GM12878 (cell line): ENCODE measurements around the gene TRIOBP. TPM values are rescaled to one million over a fixed set of nuclear protein-coding genes. Genes with fewer than 3 reads are reported as not detected.

ENCODE experiments used
- ATAC-seq: fragments of 200-7000 bp; cut with Tn5 transposase; 3 replicates; pipeline ENCODE4 v1.9.1; 2020; ENCODE audit warnings: mild to moderate bottlenecking, moderate library complexity
- BruUV-seq: library from RNA; stranded (reverse); fragments of 400-500 nt; replicated peaks from 2 replicates; lab custom pipeline; 2021; lab: Mats Ljungman, UMichigan
- CTCF ChIA-PET: fragments of 300-600 bp; sonication (Branson Sonifier 250); formaldehyde crosslinking; extraction: SDS; loops from one replicate; lab custom pipeline; 2021; ENCODE audit warnings: inconsistent platforms; lab: Yijun Ruan, JAX
- POLR2A ChIA-PET: fragments of 350-600 bp; formaldehyde crosslinking; extraction: SDS; loops from one replicate; lab custom pipeline; 2021; ENCODE audit warnings: inconsistent platforms; lab: Charles Lee
- RAD21 ChIA-PET: fragments of 300-600 bp; sonication (Branson Sonifier 250); formaldehyde crosslinking; loops from one replicate; lab custom pipeline; 2023; ENCODE audit warnings: antibody characterized with exemption; ENCODE audit not compliant: unreplicated experiment; lab: Charles Lee
- SMC1A ChIA-PET: fragments of 300-600 bp; sonication (Branson Sonifier 250); formaldehyde crosslinking; loops from one replicate; lab custom pipeline; 2023; ENCODE audit not compliant: unreplicated experiment, uncharacterized antibody; lab: Charles Lee
- DNase-seq: peaks from one replicate; pipeline ENCODE4 v3.0.0-alpha.2; 2011; ENCODE audit warnings: low read depth, low spot score
- FAIRE-seq: peaks from 3 replicates; lab custom pipeline; 2011; peaks lifted over from hg19 to GRCh38; lab: Jason Lieb, UNC
- H2AFZ ChIP-seq: 2 replicates; pipeline ENCODE4 v1.6.0; 2011; ENCODE audit warnings: low read depth, low read length, control low read depth; ENCODE audit not compliant: control insufficient read depth
- H3K27ac ChIP-seq: 2 replicates; pipeline ENCODE4 v1.5.1; 2011; ENCODE audit warnings: control low read depth; ENCODE audit not compliant: control insufficient read depth, insufficient read depth
- H3K27me3 ChIP-seq, 2 experiments: replicated peaks in 1 of 2; 2 replicates each; pipeline versions ENCODE4 v1.6.0 to v1.6.1; 2011; ENCODE audit warnings: low read length in 1 of 2; ENCODE audit not compliant: control insufficient read depth in 2 of 2, insufficient read depth in 2 of 2
- H3K36me3 ChIP-seq, 2 experiments: 2 replicates each; pipeline ENCODE4 v1.5.1; 2011; ENCODE audit warnings: low read length in 1 of 2; ENCODE audit not compliant: control insufficient read depth in 2 of 2, insufficient read depth in 2 of 2
- H3K4me1 ChIP-seq: 2 replicates; pipeline ENCODE4 v1.6.1; 2011; ENCODE audit warnings: mild to moderate bottlenecking, low read length, moderate library complexity, mixed read lengths; ENCODE audit not compliant: control insufficient read depth, insufficient read depth
- H3K4me2 ChIP-seq: 2 replicates; pipeline ENCODE4 v1.6.0; 2011; ENCODE audit warnings: control low read depth; ENCODE audit not compliant: control insufficient read depth, insufficient read depth
- H3K4me3 ChIP-seq: fragments of 200-600 bp; sonication (generic); 2 replicates; pipeline ENCODE4 v1.5.1; 2016
- H3K79me2 ChIP-seq: 2 replicates; pipeline ENCODE4 v1.6.0; 2011; ENCODE audit warnings: low read length; ENCODE audit not compliant: control insufficient read depth, insufficient read depth
- H3K9ac ChIP-seq: 2 replicates; pipeline ENCODE4 v1.8.0; 2011; ENCODE audit warnings: low read length, control low read depth, mixed read lengths; ENCODE audit not compliant: control insufficient read depth, insufficient read depth
- H3K9me3 ChIP-seq: replicated peaks from 3 replicates; pipeline ENCODE4 v1.5.1; 2011; ENCODE audit warnings: mild to moderate bottlenecking, low read length; ENCODE audit not compliant: control insufficient read depth, insufficient read depth
- H4K20me1 ChIP-seq: 2 replicates; pipeline ENCODE4 v1.6.0; 2011; ENCODE audit not compliant: control insufficient read depth, insufficient read depth
- CREB1 ChIP-seq: IDR thresholded peaks from 2 replicates; pipeline ENCODE4 v1.6.1; 2012; ENCODE audit warnings: low read depth, mild to moderate bottlenecking, inconsistent platforms
- E2F4 ChIP-seq: IDR thresholded peaks from 2 replicates; pipeline ENCODE4 v1.6.1; 2012; ENCODE audit warnings: low read depth, low read length, improper control_type of control experiment
- FOXK2 ChIP-seq: fragments of 450-650 bp; IDR thresholded peaks from 2 replicates; pipeline ENCODE4 v1.6.1; 2017; ENCODE audit warnings: mild to moderate bottlenecking, moderate library complexity
- MEF2A ChIP-seq: IDR thresholded peaks from 2 replicates; pipeline ENCODE4 v1.6.1; 2011; ENCODE audit warnings: low read depth, mild to moderate bottlenecking, low read length, moderate library complexity; ENCODE audit not compliant: insufficient read depth
- NFIC ChIP-seq: IDR thresholded peaks from 2 replicates; pipeline ENCODE4 v1.6.1; 2012; ENCODE audit warnings: low read depth, mild to moderate bottlenecking, inconsistent platforms, low read length, moderate library complexity
- NRF1 ChIP-seq: conservative IDR thresholded peaks from 2 replicates; pipeline ENCODE4 v1.6.1; 2011; ENCODE audit warnings: mild to moderate bottlenecking, low read depth, low read length, improper control_type of control experiment
- SIN3A ChIP-seq: IDR thresholded peaks from 2 replicates; pipeline ENCODE4 v1.6.1; 2012; ENCODE audit warnings: low read depth, low read length, improper control_type of control experiment
- WGBS: methylation state at CpG from one replicate; pipeline ENCODE4 v1.1.6; 2016; ENCODE audit warnings: low lambda C conversion rate; ENCODE audit not compliant: insufficient replicate concordance, insufficient coverage; ENCODE audit errors: missing lambda C conversion rate; 5-methylcytosine and 5-hydroxymethylcytosine counted together
- in situ Hi-C: fragments of 300-500 bp; cut with MboI; formaldehyde crosslinking; loops from 9 replicates; pipeline ENCODE4 v1.14.3; 2018; ENCODE audit warnings: mixed read lengths
- intact Hi-C: fragments of 100-400 bp; cut with micrococcal nuclease; formaldehyde crosslinking; loops from one replicate; pipeline ENCODE4 v1.14.2; 2022; ENCODE audit not compliant: unreplicated experiment
- polyA plus RNA-seq, 11 experiments: library from polyadenylated mRNA; depleted of rRNA in 4 of 11; unstranded in 6 of 11; stranded (reverse) in 5 of 11; fragments of >200 nt; fragmentation: Nextera tagmentation in 4 of 11; fragmentation: Illumina TruSeq in 1 of 11; extraction: Ambion mirVana in 4 of 11; extraction: Trizol in 1 of 11; gene quantifications; 1 replicate in 1 of 11; 2 replicates in 10 of 11; pipeline versions ENCODE4 v1.2.1 to v1.2.3, GENCODE V29; 2011 to 2016; ENCODE audit warnings: inconsistent platforms in 2 of 11, missing spikeins in 2 of 11, low read depth in 1 of 11
- total RNA-seq, 4 experiments: library from RNA; depleted of rRNA in 3 of 4; stranded (reverse); fragments of >200 nt in 3 of 4; fragmentation: Illumina TruSeq in 1 of 4; extraction: Trizol in 1 of 4; gene quantifications; 2 replicates each; pipeline versions ENCODE4 v1.2.1 to v1.2.3, GENCODE V29; 2013 to 2021

The TRIOBP gene
- total and polyA plus RNA-seq, 10 of the 15 experiments (the other 5 are each of a cell fraction or from before 2014, with no cell fraction given) = 0.21 to 23.6 (median 11.9) TPM

DNA sequence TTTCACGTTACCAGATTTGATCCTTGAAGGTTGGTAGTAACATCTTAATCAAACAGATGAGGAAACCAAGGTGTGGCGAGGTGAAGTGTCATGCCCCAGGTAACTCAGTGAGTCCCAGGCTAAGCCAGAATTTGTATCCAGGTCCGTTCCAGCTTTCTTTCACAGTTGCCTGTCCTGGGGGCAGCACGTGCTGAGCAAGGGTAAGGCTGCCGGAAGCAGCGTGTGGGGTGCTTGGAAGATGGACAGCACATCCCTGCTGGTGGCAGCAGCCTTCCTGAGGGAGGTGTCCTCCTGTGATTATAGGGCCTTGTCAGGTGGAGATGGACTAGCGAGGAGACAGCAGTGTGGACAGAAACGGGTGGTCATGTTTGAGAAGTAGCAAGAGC, 50.9 kb downstream of the TRIOBP start (continued):
- TF ChIP-seq E2F4 = no peak

DNA sequence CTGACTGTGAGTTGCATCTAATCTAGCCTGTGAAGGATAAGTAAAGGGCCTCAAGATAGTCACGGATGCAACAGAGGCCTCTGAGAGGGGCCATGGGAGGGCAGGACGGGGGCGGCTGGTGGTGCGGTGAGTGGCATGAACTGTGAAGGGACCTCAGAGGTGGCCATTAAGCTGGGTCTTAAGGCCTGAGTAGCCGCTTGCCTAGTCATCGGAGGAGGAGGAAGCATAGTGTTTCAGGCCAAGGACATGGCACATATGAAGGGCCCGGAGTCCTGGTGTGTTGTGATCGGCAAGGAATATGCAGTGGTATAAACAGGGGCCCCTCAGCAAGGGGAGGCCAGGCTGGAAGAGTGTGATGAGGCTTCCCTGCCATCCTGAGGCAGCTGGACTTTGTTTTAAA, 51.8 kb downstream of the TRIOBP start:
- Histone ChIP-seq H2AFZ (no peak overlapping the region), H4K20me1 (no peaks in the 10 kb centered on the region; the same call in 1 of the 2 replicates), H3K79me2 (peaks cover 24% of the 10 kb centered on the region), H3K27ac (no peak overlapping the region)
- ChIA-PET CTCF (no interaction called here), POLR2A (interaction anchor here (0.5 kb wide), 1 partner anchor 556 kb away, joined by 3 read pairs; no protein-coding TSS in a partner anchor)
- no peak for ATAC-seq
- TF ChIP-seq FOXK2 (no peak), CREB1 (no peak), NFIC (no peak), MEF2A (no peak), NRF1 (no peak), SIN3A (no peak)
- TF ChIP-seq, all 136 proteins: peak for 0
- Histone ChIP-seq H3K27me3 (no peaks in the 10 kb centered on the region), H3K4me3 (no peak overlapping the region), H3K4me2 (no peak overlapping the region), H3K9ac (no peak overlapping the region), H3K36me3 (no peaks in the 10 kb centered on the region; a peak in 3 of 4 replicates), H3K9me3 (no peaks in the 10 kb centered on the region), H3K4me1 (peaks cover 9% of the 10 kb centered on the region)
- ChIA-PET RAD21 (interaction anchor here (0.7 kb wide), 1 partner anchor 141 kb away, joined by 3 read pairs; no protein-coding TSS in a partner anchor), SMC1A (no interaction called here)
- intact Hi-C loops = no loop called here
- DNase-seq = no peak
- FAIRE-seq = no peak
- WGBS = 82% methylated on average over 8 of the region's 8 CpGs
- BruUV-seq = no TSS peak
- in situ Hi-C loops = no loop called here
